Sigmoid colon (tissue), 7 donors: ENCODE measurements around the gene RRP12. TPM values are rescaled to one million over a fixed set of nuclear protein-coding genes. Genes with fewer than 3 reads are reported as not detected.

Experiments used
- DNase-seq: peaks from one replicate; pipeline ENCODE4 v3.0.0-alpha.2; 2019
- H3K27ac ChIP-seq, 4 donors: fragments of 200-600 bp; sonication (generic); one replicate each; pipeline ENCODE4 v1.5.1; 2016 to 2019; ENCODE audit warnings: mild to moderate bottlenecking in 1 of 4
- H3K27me3 ChIP-seq, 3 donors: fragments of 200-600 bp; sonication (generic); one replicate each; pipeline ENCODE4 v1.5.1; 2019; ENCODE audit warnings: mild to moderate bottlenecking in 1 of 3
- H3K36me3 ChIP-seq, 4 donors: fragments of 200-600 bp; sonication (generic); one replicate each; pipeline ENCODE4 v1.5.1; 2016 to 2019
- H3K4me1 ChIP-seq, 4 donors: fragments of 200-600 bp; sonication (generic); one replicate each; pipeline ENCODE4 v1.5.1; 2017 to 2019
- H3K4me3 ChIP-seq, 4 donors: fragments of 200-600 bp; sonication (generic); one replicate each; pipeline ENCODE4 v1.5.1; 2017 to 2019; ENCODE audit warnings: mild to moderate bottlenecking in 2 of 4, moderate library complexity in 1 of 4
- H3K9me3 ChIP-seq, 4 donors: fragments of 200-600 bp in 3 of 4; sonication (generic) in 3 of 4; one replicate each; pipeline versions ENCODE4 v1.5.1 to v1.6.1; 2013 to 2019
- EP300 ChIP-seq, 4 donors: sonication (generic); formaldehyde crosslinking; IDR thresholded peaks; one replicate each; pipeline ENCODE4 v1.6.1; 2017; ENCODE audit warnings: antibody characterized with exemption in 4 of 4
- POLR2A ChIP-seq, 2 donors: fragments of 450-650 bp; IDR thresholded peaks; one replicate each; pipeline ENCODE4 v1.6.1; 2016; ENCODE audit warnings: antibody characterized with exemption in 2 of 2, mild to moderate bottlenecking in 2 of 2, moderate library complexity in 2 of 2
- POLR2AphosphoS5 ChIP-seq, 4 donors: sonication (generic); formaldehyde crosslinking; IDR thresholded peaks; one replicate each; pipeline ENCODE4 v1.6.1; 2017; ENCODE audit warnings: antibody characterized with exemption in 4 of 4
- WGBS, 2 donors: extraction: QIAGEN DNeasy Blood & Tissue Kit; methylation state at CpG; one replicate each; pipeline ENCODE4 v1.1.7; 2013; 5-methylcytosine and 5-hydroxymethylcytosine counted together
- intact Hi-C: fragments of 100-400 bp; cut with DNase I; formaldehyde crosslinking; loops from one replicate; pipeline ENCODE4 v1.15.1; 2023
- polyA plus RNA-seq, 3 donors: library from polyadenylated mRNA; stranded (reverse); fragments of 200-250 nt; gene quantifications; one replicate each; pipeline ENCODE4 v1.2.3, GENCODE V29; 2013
- total RNA-seq, 4 donors: library from RNA; depleted of rRNA; stranded (reverse); fragments of >200 nt; gene quantifications; one replicate each; pipeline ENCODE4 v1.1.0, GENCODE V29; 2016
- TF ChIP-seq, protein P1 (sequence below), 4 experiments: fragments of 450-650 bp in 3 of 4; fragments of 200-600 bp in 1 of 4; IDR thresholded peaks; one replicate each; pipeline ENCODE4 v1.5.1; 2016 to 2019; ENCODE audit warnings: antibody characterized with exemption in 4 of 4, mild to moderate bottlenecking in 3 of 4, moderate library complexity in 2 of 4
- donor health status: healthy with polysubstance abuse.
- donor health status: Bipolar disorder and iron deficiency.
- donor health status: healthy.

RRP12 gene
- total and polyA plus RNA-seq, 7 donors = 3.2 to 18.8 (median 7.8) TPM

GRCh38 chr10:97445357-97445721 is 44.2 kb upstream of the RRP12 start:
- intact Hi-C loops = loop anchor here (2.0 to 5.0 kb wide), 2 partner anchors 17 to 52 kb away; partner anchors contain the start of genes MMS19 and UBTD1
- Histone ChIP-seq H3K27me3 (no peaks in the 10 kb centered on the region), H3K4me1 (peaks cover 0 to 35% (median 31%) of the 10 kb centered on the region in 4 donors), H3K27ac (peak overlapping the region; percentile 77 to 83 (median 81)), H3K9me3 (no peaks in the 10 kb centered on the region), H3K4me3 (peak overlapping the region; percentile 69 to 89 (median 77)), H3K36me3 (peaks cover 0 to 23% (median 4%) of the 10 kb centered on the region in 4 donors)
- 1 to 3% methylated on average over 13 of the region's 13 CpGs for WGBS, 2 donors
- no peak for DNase-seq
- TF ChIP-seq POLR2AphosphoS5 (IDR thresholded peaks at IDR 0.05) = no peak
- TF ChIP-seq, protein P1, sequence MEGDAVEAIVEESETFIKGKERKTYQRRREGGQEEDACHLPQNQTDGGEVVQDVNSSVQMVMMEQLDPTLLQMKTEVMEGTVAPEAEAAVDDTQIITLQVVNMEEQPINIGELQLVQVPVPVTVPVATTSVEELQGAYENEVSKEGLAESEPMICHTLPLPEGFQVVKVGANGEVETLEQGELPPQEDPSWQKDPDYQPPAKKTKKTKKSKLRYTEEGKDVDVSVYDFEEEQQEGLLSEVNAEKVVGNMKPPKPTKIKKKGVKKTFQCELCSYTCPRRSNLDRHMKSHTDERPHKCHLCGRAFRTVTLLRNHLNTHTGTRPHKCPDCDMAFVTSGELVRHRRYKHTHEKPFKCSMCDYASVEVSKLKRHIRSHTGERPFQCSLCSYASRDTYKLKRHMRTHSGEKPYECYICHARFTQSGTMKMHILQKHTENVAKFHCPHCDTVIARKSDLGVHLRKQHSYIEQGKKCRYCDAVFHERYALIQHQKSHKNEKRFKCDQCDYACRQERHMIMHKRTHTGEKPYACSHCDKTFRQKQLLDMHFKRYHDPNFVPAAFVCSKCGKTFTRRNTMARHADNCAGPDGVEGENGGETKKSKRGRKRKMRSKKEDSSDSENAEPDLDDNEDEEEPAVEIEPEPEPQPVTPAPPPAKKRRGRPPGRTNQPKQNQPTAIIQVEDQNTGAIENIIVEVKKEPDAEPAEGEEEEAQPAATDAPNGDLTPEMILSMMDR (IDR thresholded peaks at IDR 0.05) = no peak
- no peak for TF ChIP-seq POLR2A (IDR thresholded peaks at IDR 0.05)
- no peak for TF ChIP-seq EP300 (IDR thresholded peaks at IDR 0.05)

DNA sequence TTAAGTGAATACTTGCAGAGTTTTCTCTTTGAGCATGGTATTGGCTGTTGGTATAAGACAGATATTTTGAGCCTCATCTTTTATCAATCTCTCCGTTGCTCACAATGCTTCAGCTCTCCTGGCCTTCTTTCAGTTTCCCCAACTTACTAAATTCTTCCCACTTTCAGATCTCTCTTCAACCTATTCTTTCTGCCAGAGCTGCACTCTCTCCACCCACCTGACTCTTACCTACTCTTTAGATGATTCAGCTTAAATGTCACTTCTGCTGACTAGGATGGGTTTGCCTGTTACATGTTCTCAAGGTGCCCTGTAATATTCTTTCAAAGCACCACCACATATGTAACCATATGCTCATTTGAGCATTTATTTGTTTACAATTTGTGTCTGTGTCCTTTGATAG is 43.1 kb upstream of the RRP12 start:
- no peak overlapping the region for H3K4me3 ChIP-seq
- no peaks in the 10 kb centered on the region for H3K9me3 ChIP-seq
- peaks cover 0 to 35% (median 31%) of the 10 kb centered on the region in 4 donors for H3K4me1 ChIP-seq
- peaks cover 0 to 34% (median 8%) of the 10 kb centered on the region in 4 donors for H3K36me3 ChIP-seq
- TF ChIP-seq POLR2AphosphoS5 (IDR thresholded peaks at IDR 0.05) = no peak
- TF ChIP-seq EP300 (IDR thresholded peaks at IDR 0.05) = no peak
- TF ChIP-seq, protein P1 (IDR thresholded peaks at IDR 0.05) = no peak
- TF ChIP-seq POLR2A (IDR thresholded peaks at IDR 0.05) = no peak
- H3K27ac ChIP-seq = no peak overlapping the region
- WGBS, 2 donors = 86% methylated on average over 1 of the region's 1 CpG
- intact Hi-C loops = loop anchor here (2.0 kb wide), 1 partner anchor 15 kb away; no protein-coding TSS in a partner anchor
- H3K27me3 ChIP-seq = no peaks in the 10 kb centered on the region
- DNase-seq = no peak

- no peak for DNase-seq
- peaks cover 5 to 54% (median 21%) of the 10 kb centered on the region in 4 donors for H3K36me3 ChIP-seq
- H3K9me3 ChIP-seq = no peaks in the 10 kb centered on the region
- TF ChIP-seq POLR2AphosphoS5 (IDR thresholded peaks at IDR 0.05) (no peak), EP300 (IDR thresholded peaks at IDR 0.05) (no peak), POLR2A (IDR thresholded peaks at IDR 0.05) (no peak)
- TF ChIP-seq, protein P1 (IDR thresholded peaks at IDR 0.05) = no peak
- WGBS, 2 donors = 93 to 98% methylated on average over 1 of the region's 1 CpG
- H3K27me3 ChIP-seq = no peaks in the 10 kb centered on the region
- no peak overlapping the region for H3K27ac ChIP-seq
- intact Hi-C loops = no loop called here
- peaks cover 0 to 22% (median 20%) of the 10 kb centered on the region in 4 donors for H3K4me1 ChIP-seq
- H3K4me3 ChIP-seq = no peak overlapping the region
Measured at GRCh38 chr10:97442277-97442676, 41.1 kb upstream of the RRP12 start.

- WGBS, 2 donors = 95% methylated on average over 6 of the region's 6 CpGs
- peaks cover 27 to 89% (median 56%) of the 10 kb centered on the region in 4 donors for H3K36me3 ChIP-seq
- H3K27ac ChIP-seq = no peak overlapping the region
- no peak overlapping the region for H3K4me3 ChIP-seq
- no peaks in the 10 kb centered on the region for H3K27me3 ChIP-seq
- intact Hi-C loops = no loop called here
- H3K4me1 ChIP-seq = no peaks in the 10 kb centered on the region
- no peak for DNase-seq
- TF ChIP-seq POLR2AphosphoS5 (IDR thresholded peaks at IDR 0.05) (no peak), POLR2A (IDR thresholded peaks at IDR 0.05) (no peak), EP300 (IDR thresholded peaks at IDR 0.05) (no peak)
- TF ChIP-seq, protein P1 (IDR thresholded peaks at IDR 0.05) = no peak
- H3K9me3 ChIP-seq = no peaks in the 10 kb centered on the region
Measured at GRCh38 chr10:97435211-97435610, 34.1 kb upstream of the RRP12 start.

- Histone ChIP-seq H3K4me1 (no peaks in the 10 kb centered on the region), H3K36me3 (peaks cover 27 to 89% (median 56%) of the 10 kb centered on the region in 4 donors), H3K4me3 (no peak overlapping the region), H3K27me3 (no peaks in the 10 kb centered on the region), H3K9me3 (no peaks in the 10 kb centered on the region), H3K27ac (no peak overlapping the region)
- TF ChIP-seq, protein P1 (IDR thresholded peaks at IDR 0.05) = no peak
- TF ChIP-seq POLR2AphosphoS5 (IDR thresholded peaks at IDR 0.05) = no peak
- no peak for TF ChIP-seq EP300 (IDR thresholded peaks at IDR 0.05)
- WGBS, 2 donors = 94 to 96% methylated on average over 1 of the region's 1 CpG
- intact Hi-C loops = no loop called here
- no peak for DNase-seq
Measured at GRCh38 chr10:97434557-97434956, 33.4 kb upstream of the RRP12 start.
